K562 (cell line): ENCODE data around the gene CFAP73.

Source experiments
- CTCF ChIP-seq, 3 experiments: IDR thresholded peaks in 2 of 3; conservative IDR thresholded peaks in 1 of 3; 2 replicates each; pipeline ENCODE4 v1.5.1; 2011 to 2012; ENCODE audit warnings: low read length in 3 of 3, mild to moderate bottlenecking in 3 of 3, control low read depth in 2 of 3, improper control_type of control experiment in 1 of 3, inconsistent platforms in 1 of 3, low read depth in 1 of 3, mixed read lengths in 1 of 3, moderate library complexity in 1 of 3; ENCODE audit not compliant: insufficient read depth in 2 of 3
- FOXK2 ChIP-seq, 2 experiments: fragments of 450-650 bp; IDR thresholded peaks in 1 of 2; conservative IDR thresholded peaks in 1 of 2; 2 replicates each; pipeline ENCODE4 v1.6.1; 2016; ENCODE audit warnings: low read depth in 2 of 2, mild to moderate bottlenecking in 1 of 2
- ZNF224 ChIP-seq: sonication (generic); formaldehyde crosslinking; IDR thresholded peaks from 2 replicates; pipeline ENCODE4 v1.8.0; 2022; ENCODE audit warnings: mild to moderate bottlenecking, missing genetic modification reagents

- TF ChIP-seq FOXK2 (conservative IDR thresholded peaks at IDR 0.05 in 1 of 2, IDR thresholded peaks at IDR 0.05 in 1 of 2; ENCODE audit: low read depth in 2 of 2) (no peak), ZNF224 (CRISPR knock-in tag) (no peak), CTCF (IDR thresholded peaks at IDR 0.05 in 2 of 3, conservative IDR thresholded peaks at IDR 0.05 in 1 of 3; ENCODE audit: insufficient read depth in 2 of 3, low read depth in 1 of 3, low read length in 3 of 3) (no peak)
Observed at GRCh38 chr12:113151655-113152054, 2.1 kb downstream of the CFAP73 start.
